NCI-H226 (cell line): ENCODE data around the gene SAMD10.
"Not testable (repeated sequence)": the region's sequence is repeated elsewhere in the genome, so short reads cannot be mapped to it uniquely, and the experiment has no call there.

Experiments used
- DNase-seq: peaks from one replicate; pipeline ENCODE4 v3.0.0-alpha.2; 2015

The SAMD10 gene

GRCh38 chr20:63968136-63968927 is 11.1 kb downstream of the SAMD10 start:
- no peak for DNase-seq

- DNase-seq = no peak
Measured at GRCh38 chr20:63967330-63968135, 11.9 kb downstream of the SAMD10 start.

GRCh38 chr20:63966944-63967322 is 12.5 kb downstream of the SAMD10 start:
- DNase-seq = no peak

GRCh38 chr20:63966172-63966943 is 13.1 kb downstream of the SAMD10 start:
- DNase-seq = no peak

GRCh38 chr20:63964412-63964811 is 15.0 kb downstream of the SAMD10 start:
- DNase-seq = no peak

- no peak for DNase-seq
Measured at GRCh38 chr20:63963784-63964301, 15.6 kb downstream of the SAMD10 start.

- no peak for DNase-seq
Measured at GRCh38 chr20:63963348-63963741, 16.1 kb downstream of the SAMD10 start.

- DNase-seq = no peak
Measured at GRCh38 chr20:63962426-63963347, 16.8 kb downstream of the SAMD10 start.

- DNase-seq = no peak
Measured at GRCh38 chr20:63961664-63962425, 17.6 kb downstream of the SAMD10 start.

- not testable (repeated sequence) for DNase-seq
Measured at GRCh38 chr20:63960654-63961621, 18.5 kb downstream of the SAMD10 start.

GRCh38 chr20:63959699-63960075 is 19.8 kb downstream of the SAMD10 start:
- no peak for DNase-seq

- no peak for DNase-seq
Measured at GRCh38 chr20:63958964-63959698, 20.3 kb downstream of the SAMD10 start.

GRCh38 chr20:63958471-63958870 is 21.0 kb downstream of the SAMD10 start:
- no peak for DNase-seq

- peak; percentile 59 for DNase-seq
Measured at GRCh38 chr20:63957690-63958441, 21.6 kb downstream of the SAMD10 start.

GRCh38 chr20:63957004-63957689 is 22.3 kb downstream of the SAMD10 start:
- DNase-seq = peak; percentile 65

GRCh38 chr20:63956664-63957003 is 22.8 kb downstream of the SAMD10 start:
- DNase-seq = no peak

- DNase-seq = peak; percentile 60
Measured at GRCh38 chr20:63955827-63956663, 23.4 kb downstream of the SAMD10 start, which contains the start of gene UCKL1. Gene UCKL1, minus strand, starts transcription at chr20:63956416. Its CDS starts 44 bp downstream, at chr20:63956372.
